B cell (primary cell): ENCODE results near the gene SLC37A1. TPM values are rescaled to one million over a fixed set of nuclear protein-coding genes. Genes with fewer than 3 reads are reported as not detected.

Experiments used
- ATAC-seq: fragments of 200-7000 bp; cut with Tn5 transposase; one replicate; pipeline ENCODE4 v1.10.0; 2021; ENCODE audit warnings: low read depth, mild to moderate bottlenecking, moderate number of reproducible peaks, moderate library complexity
- CTCF ChIA-PET: fragments of 350-600 bp; sonication (Branson Sonifier 250); formaldehyde crosslinking; loops from one replicate; lab custom pipeline; 2021; ENCODE audit warnings: antibody characterized with exemption, inconsistent platforms; lab: Charles Lee
- POLR2A ChIA-PET: fragments of 350-600 bp; sonication (Branson Sonifier 250); formaldehyde crosslinking; loops from one replicate; lab custom pipeline; 2021; ENCODE audit warnings: antibody characterized with exemption; lab: Charles Lee
- DNase-seq: peaks from one replicate; pipeline ENCODE4 v3.0.0; 2013
- H2AFZ ChIP-seq: 2 replicates; pipeline ENCODE4 v1.6.1; 2012; ENCODE audit warnings: mild to moderate bottlenecking, low read depth, low read length; ENCODE audit not compliant: insufficient read depth, poor library complexity, severe bottlenecking
- H3K27ac ChIP-seq, 2 donors: 1 replicate in 1 of 2; 2 replicates in 1 of 2; pipeline ENCODE4 v1.5.1; 2012 to 2013; ENCODE audit warnings: low read length in 2 of 2, mild to moderate bottlenecking in 2 of 2, moderate library complexity in 1 of 2
- H3K27me3 ChIP-seq, 4 experiments: fragments of 200-600 bp in 1 of 4; sonication (generic) in 1 of 4; replicated peaks in 1 of 4; 1 replicate in 2 of 4; 2 replicates in 2 of 4; pipeline versions ENCODE4 v1.6.1 to v1.7.0; 2013 to 2016; ENCODE audit warnings: low read length in 3 of 4, mild to moderate bottlenecking in 2 of 4, mixed read lengths in 1 of 4, moderate library complexity in 1 of 4; ENCODE audit not compliant: insufficient read depth in 4 of 4, control insufficient read depth in 3 of 4; ENCODE audit errors: control extremely low read depth in 1 of 4
- H3K36me3 ChIP-seq, 2 experiments: replicated peaks in 1 of 2; 1 replicate in 1 of 2; 2 replicates in 1 of 2; pipeline versions ENCODE4 v1.6.1 to v1.7.1; 2013; ENCODE audit warnings: low read length in 1 of 2; ENCODE audit not compliant: insufficient read depth in 2 of 2, control insufficient read depth in 1 of 2; ENCODE audit errors: control extremely low read depth in 1 of 2, extremely low read depth in 1 of 2
- H3K4me1 ChIP-seq, 2 donors: fragments of 200-600 bp in 1 of 2; sonication (generic) in 1 of 2; 1 replicate in 1 of 2; 2 replicates in 1 of 2; pipeline versions ENCODE4 v1.5.1 to v1.6.1; 2013 to 2017; ENCODE audit warnings: low read length in 2 of 2; ENCODE audit not compliant: control insufficient read depth in 2 of 2, insufficient read depth in 2 of 2
- H3K4me2 ChIP-seq: replicated peaks from 2 replicates; pipeline ENCODE3; 2012; ENCODE audit warnings: mild to moderate bottlenecking, low read depth, low read length; ENCODE audit not compliant: poor library complexity, severe bottlenecking
- H3K4me3 ChIP-seq, 5 experiments: fragments of 200-600 bp in 1 of 5; sonication (generic) in 1 of 5; 1 replicate in 3 of 5; 2 replicates in 2 of 5; pipeline versions ENCODE4 v1.5.1 to v1.7.0; 2011 to 2016; ENCODE audit warnings: low read length in 4 of 5, mild to moderate bottlenecking in 4 of 5, low read depth in 2 of 5, control low read depth in 1 of 5, moderate library complexity in 1 of 5; ENCODE audit not compliant: insufficient read depth in 1 of 5; ENCODE audit errors: control extremely low read depth in 1 of 5, extremely low read depth in 1 of 5
- H3K79me2 ChIP-seq: fragments of 200-600 bp; sonication (generic); one replicate; pipeline ENCODE4 v1.6.0; 2016; ENCODE audit warnings: low read length; ENCODE audit not compliant: control insufficient read depth, insufficient read depth
- H3K9ac ChIP-seq: fragments of 200-600 bp; sonication (generic); 2 replicates; pipeline ENCODE4 v1.6.1; 2017; ENCODE audit warnings: mild to moderate bottlenecking, low read length, moderate library complexity
- H3K9me3 ChIP-seq, 3 donors: one replicate each; pipeline versions ENCODE4 v1.6.1 to v1.7.1; 2013; ENCODE audit warnings: low read length in 2 of 3; ENCODE audit not compliant: control insufficient read depth in 2 of 3, insufficient read depth in 1 of 3; ENCODE audit errors: control extremely low read depth in 1 of 3
- H4K20me1 ChIP-seq: 2 replicates; pipeline ENCODE4 v1.6.0; 2012; ENCODE audit warnings: mild to moderate bottlenecking, low read length; ENCODE audit not compliant: insufficient read depth, control insufficient read depth, poor library complexity, severe bottlenecking
- H3K27ac Mint-ChIP-seq: one replicate; pipeline ENCODE4 v1.8.0; 2021; ENCODE audit warnings: mixed read lengths
- H3K27me3 Mint-ChIP-seq: one replicate; pipeline ENCODE4 v1.8.0; 2021; ENCODE audit warnings: mixed read lengths
- H3K4me1 Mint-ChIP-seq: one replicate; pipeline ENCODE4 v1.8.0; 2021; ENCODE audit warnings: mixed read lengths
- H3K4me3 Mint-ChIP-seq: one replicate; pipeline ENCODE4 v1.8.0; 2021; ENCODE audit warnings: mixed read lengths
- H3K9me3 Mint-ChIP-seq: one replicate; pipeline ENCODE4 v1.8.0; 2022; ENCODE audit warnings: mixed read lengths; ENCODE audit not compliant: insufficient read depth
- CTCF ChIP-seq: fragments of 200-600 bp; IDR thresholded peaks from one replicate; pipeline ENCODE4 v1.8.0; 2022; ENCODE audit warnings: antibody characterized with exemption, mild to moderate bottlenecking
- EZH2 ChIP-seq: IDR thresholded peaks from 2 replicates; pipeline ENCODE4 v1.6.1; 2012; ENCODE audit warnings: borderline replicate concordance, low read depth, mild to moderate bottlenecking, moderate library complexity, low read length; ENCODE audit not compliant: insufficient read depth, poor library complexity, severe bottlenecking
- WGBS: methylation state at CpG from one replicate; pipeline ENCODE4 v1.1.5; 2013; ENCODE audit warnings: missing lambda C conversion rate; ENCODE audit not compliant: insufficient coverage; 5-methylcytosine and 5-hydroxymethylcytosine counted together
- intact Hi-C: fragments of 100-400 bp; cut with micrococcal nuclease; formaldehyde crosslinking; loops from one replicate; pipeline ENCODE4 v1.10.0; 2022
- polyA plus RNA-seq: library from polyadenylated mRNA; depleted of rRNA; stranded (reverse); fragments of >200 nt; gene quantifications from 2 replicates; pipeline ENCODE4 v1.2.3, GENCODE V29; 2012
- total RNA-seq, 2 donors: library from RNA; stranded (reverse); fragments of 120-200 nt in 1 of 2; gene quantifications; 1 replicate in 1 of 2; 2 replicates in 1 of 2; pipeline versions ENCODE4 v1.2.3 to v1.2.4, GENCODE V29; 2013 to 2022

Gene SLC37A1
- total and polyA plus RNA-seq, 2 donors (not counting 1 experiment from before 2014, with no cell fraction given): 38.1 to 60.2 TPM

GRCh38 chr21:42621819-42622177 lies 108.1 kb downstream of the SLC37A1 start:
- Histone ChIP-seq H3K9me3 (no peaks in the 10 kb centered on the region), H3K4me2 (no peak overlapping the region), H3K27me3 (peaks cover 0 to 24% (median 5%) of the 10 kb centered on the region in 4 experiments), H3K4me1 (peaks cover under 1 to 5% of the 10 kb centered on the region in 2 donors), H3K36me3 (no peaks in the 10 kb centered on the region), H2AFZ (no peak overlapping the region), H4K20me1 (no peaks in the 10 kb centered on the region), H3K27ac (no peak overlapping the region), H3K79me2 (no peaks in the 10 kb centered on the region), H3K9ac (no peak overlapping the region), H3K4me3 (no peak overlapping the region)
- no peaks in the 10 kb centered on the region for H3K9me3 Mint-ChIP-seq
- WGBS: 83% methylated on average over 9 of the region's 9 CpGs
- no peak overlapping the region for H3K4me3 Mint-ChIP-seq
- no peak for ATAC-seq
- DNase-seq: no peak
- ChIA-PET POLR2A (no interaction called here), CTCF (no interaction called here)
- H3K27me3 Mint-ChIP-seq: peaks cover 57% of the 10 kb centered on the region
- TF ChIP-seq CTCF (no peak), EZH2 (no peak)
- intact Hi-C loops: no loop called here
- no peaks in the 10 kb centered on the region for H3K4me1 Mint-ChIP-seq
- no peak overlapping the region for H3K27ac Mint-ChIP-seq

- DNase-seq (no peak), ATAC-seq (no peak)
- Mint-ChIP-seq H3K27me3 (peaks cover 61% of the 10 kb centered on the region), H3K27ac (no peak overlapping the region), H3K4me3 (no peak overlapping the region), H3K4me1 (no peaks in the 10 kb centered on the region), H3K9me3 (no peaks in the 10 kb centered on the region)
- H3K4me1 ChIP-seq: peaks cover 0 to 3% of the 10 kb centered on the region in 2 donors
- POLR2A ChIA-PET: no interaction called here
- H3K9me3 ChIP-seq: no peaks in the 10 kb centered on the region
- CTCF ChIA-PET: no interaction called here
- H2AFZ ChIP-seq: no peak overlapping the region
- no peak overlapping the region for H3K4me2 ChIP-seq
- no peaks in the 10 kb centered on the region for H3K36me3 ChIP-seq
- no peaks in the 10 kb centered on the region for H3K79me2 ChIP-seq
- no peak for TF ChIP-seq EZH2
- TF ChIP-seq CTCF: no peak
- H3K9ac ChIP-seq: no peak overlapping the region
- intact Hi-C loops: no loop called here
- WGBS: 95% methylated on average over 4 of the region's 7 CpGs
- no peak overlapping the region for H3K4me3 ChIP-seq
- H3K27me3 ChIP-seq: peaks cover 0 to 19% (median 4%) of the 10 kb centered on the region in 4 experiments
- H3K27ac ChIP-seq: no peak overlapping the region
- no peaks in the 10 kb centered on the region for H4K20me1 ChIP-seq
Observed at GRCh38 chr21:42622284-42622683, 108.6 kb downstream of the SLC37A1 start.
